PFSK-1 (cell line): ENCODE data around the gene CORO1C.

Experiments
- FOXP2 ChIP-seq: optimal IDR thresholded peaks from 2 replicates; pipeline ENCODE3; 2011; ENCODE audit warnings: borderline replicate concordance, control low read depth, inconsistent platforms; ENCODE audit not compliant: insufficient read depth; ENCODE audit errors: extremely low read length, extremely low read depth
- POLR2AphosphoS5 ChIP-seq: IDR thresholded peaks from 2 replicates; pipeline ENCODE4 v1.6.1; 2012; ENCODE audit warnings: low read depth, mild to moderate bottlenecking, control low read depth, low read length, moderate library complexity
- SIN3A ChIP-seq: IDR thresholded peaks from 2 replicates; pipeline ENCODE4 v1.6.1; 2012; ENCODE audit warnings: mild to moderate bottlenecking, low read length, moderate library complexity, borderline replicate concordance; ENCODE audit not compliant: insufficient read depth
- TAF1 ChIP-seq: IDR thresholded peaks from 2 replicates; pipeline ENCODE4 v1.6.1; 2012; ENCODE audit warnings: low read length, control low read depth, borderline replicate concordance; ENCODE audit not compliant: insufficient read depth
- TF ChIP-seq, protein P1 (sequence below), 2 experiments: IDR thresholded peaks; 2 replicates each; pipeline versions ENCODE4 v1.6.1 to v1.8.0; 2011 to 2012; ENCODE audit warnings: low read depth in 2 of 2, low read length in 2 of 2, control low read depth in 1 of 2, inconsistent platforms in 1 of 2, mild to moderate bottlenecking in 1 of 2, moderate library complexity in 1 of 2; ENCODE audit not compliant: insufficient read depth in 1 of 2

The CORO1C gene

DNA sequence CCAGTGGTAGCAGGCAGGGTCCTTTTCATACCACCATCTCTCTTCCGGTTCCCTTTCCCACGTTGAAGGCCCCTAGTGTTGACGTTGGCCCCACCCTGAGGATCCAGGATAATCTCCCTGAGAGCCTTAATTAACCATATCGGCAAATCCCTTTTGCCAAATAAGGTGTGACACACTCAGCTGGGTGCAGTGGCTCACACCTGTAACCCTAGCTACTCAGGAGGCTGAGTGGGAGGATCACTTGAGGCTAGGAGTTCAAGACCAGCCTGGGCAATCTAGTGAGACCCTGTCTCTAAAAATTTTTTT lies 130.7 kb downstream of the CORO1C start:
- no peak for TF ChIP-seq TAF1
- no peak for TF ChIP-seq FOXP2
- TF ChIP-seq, protein P1, sequence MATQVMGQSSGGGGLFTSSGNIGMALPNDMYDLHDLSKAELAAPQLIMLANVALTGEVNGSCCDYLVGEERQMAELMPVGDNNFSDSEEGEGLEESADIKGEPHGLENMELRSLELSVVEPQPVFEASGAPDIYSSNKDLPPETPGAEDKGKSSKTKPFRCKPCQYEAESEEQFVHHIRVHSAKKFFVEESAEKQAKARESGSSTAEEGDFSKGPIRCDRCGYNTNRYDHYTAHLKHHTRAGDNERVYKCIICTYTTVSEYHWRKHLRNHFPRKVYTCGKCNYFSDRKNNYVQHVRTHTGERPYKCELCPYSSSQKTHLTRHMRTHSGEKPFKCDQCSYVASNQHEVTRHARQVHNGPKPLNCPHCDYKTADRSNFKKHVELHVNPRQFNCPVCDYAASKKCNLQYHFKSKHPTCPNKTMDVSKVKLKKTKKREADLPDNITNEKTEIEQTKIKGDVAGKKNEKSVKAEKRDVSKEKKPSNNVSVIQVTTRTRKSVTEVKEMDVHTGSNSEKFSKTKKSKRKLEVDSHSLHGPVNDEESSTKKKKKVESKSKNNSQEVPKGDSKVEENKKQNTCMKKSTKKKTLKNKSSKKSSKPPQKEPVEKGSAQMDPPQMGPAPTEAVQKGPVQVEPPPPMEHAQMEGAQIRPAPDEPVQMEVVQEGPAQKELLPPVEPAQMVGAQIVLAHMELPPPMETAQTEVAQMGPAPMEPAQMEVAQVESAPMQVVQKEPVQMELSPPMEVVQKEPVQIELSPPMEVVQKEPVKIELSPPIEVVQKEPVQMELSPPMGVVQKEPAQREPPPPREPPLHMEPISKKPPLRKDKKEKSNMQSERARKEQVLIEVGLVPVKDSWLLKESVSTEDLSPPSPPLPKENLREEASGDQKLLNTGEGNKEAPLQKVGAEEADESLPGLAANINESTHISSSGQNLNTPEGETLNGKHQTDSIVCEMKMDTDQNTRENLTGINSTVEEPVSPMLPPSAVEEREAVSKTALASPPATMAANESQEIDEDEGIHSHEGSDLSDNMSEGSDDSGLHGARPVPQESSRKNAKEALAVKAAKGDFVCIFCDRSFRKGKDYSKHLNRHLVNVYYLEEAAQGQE (IDR thresholded peaks at IDR 0.05; ENCODE audit: insufficient read depth in 1 of 2, low read depth in 2 of 2, low read length in 2 of 2): no peak
- TF ChIP-seq POLR2AphosphoS5: no peak
- TF ChIP-seq SIN3A: no peak

DNA sequence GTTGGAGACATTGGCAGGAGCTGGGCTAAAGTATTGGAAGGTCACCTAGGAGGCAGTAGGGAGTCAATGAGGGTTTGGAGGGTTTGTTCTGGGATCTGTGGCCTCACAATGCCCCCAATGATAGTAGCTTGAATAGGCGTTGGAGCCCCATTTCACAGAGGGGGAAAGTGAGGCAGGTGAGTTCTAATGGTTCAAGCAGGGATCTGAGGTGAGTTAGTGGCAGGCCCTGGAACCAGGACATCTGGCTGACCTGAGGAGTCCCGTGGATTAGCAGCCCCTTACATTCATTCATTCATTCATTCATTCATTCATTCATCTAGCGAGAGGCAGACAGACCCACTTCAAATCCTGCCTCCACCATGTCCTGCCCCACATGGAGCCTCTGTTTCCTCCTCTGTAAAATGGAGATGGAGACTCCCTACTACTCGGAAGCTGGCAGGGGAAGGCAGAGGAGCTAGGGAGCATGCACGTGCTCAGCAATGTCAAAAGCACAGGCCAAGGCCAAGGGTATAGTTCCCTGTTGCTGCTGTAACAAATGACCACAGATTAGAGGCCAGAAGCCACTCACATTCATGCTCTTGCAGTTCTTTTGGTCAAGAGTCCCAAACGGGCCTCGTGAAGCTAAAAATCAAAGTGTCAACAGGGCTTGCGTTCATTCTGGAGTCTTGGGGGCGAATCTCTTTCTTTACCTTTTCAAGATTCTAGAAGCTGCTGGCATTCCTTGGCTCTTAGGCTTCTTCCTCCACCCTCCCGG lies 131.2 kb downstream of the CORO1C start:
- TF ChIP-seq TAF1: no peak
- TF ChIP-seq SIN3A: no peak
- TF ChIP-seq POLR2AphosphoS5: no peak
- TF ChIP-seq FOXP2: no peak
- TF ChIP-seq, protein P1 (IDR thresholded peaks at IDR 0.05; ENCODE audit: insufficient read depth in 1 of 2, low read depth in 2 of 2, low read length in 2 of 2): no peak

DNA sequence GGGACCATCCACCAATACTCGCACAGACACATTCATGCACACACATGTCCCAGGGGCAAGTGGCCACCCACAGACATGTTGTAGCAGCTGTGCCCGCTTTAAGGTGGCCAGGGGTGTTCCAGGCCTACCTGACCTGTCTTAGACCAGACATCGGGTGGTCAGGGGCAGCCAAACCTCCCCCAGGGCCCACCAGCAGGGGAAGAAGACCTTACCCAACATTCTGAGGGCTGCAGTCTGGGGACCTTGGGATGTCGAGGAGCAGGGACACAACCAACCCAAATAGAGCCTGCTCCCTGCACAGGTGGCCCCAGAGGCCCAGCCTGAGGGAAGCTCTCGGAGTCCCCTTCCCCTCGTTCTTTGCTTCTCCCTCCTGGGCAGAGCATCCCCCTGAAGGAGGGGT lies 131.8 kb downstream of the CORO1C start:
- TF ChIP-seq POLR2AphosphoS5: no peak
- TF ChIP-seq, protein P1 (IDR thresholded peaks at IDR 0.05; ENCODE audit: insufficient read depth in 1 of 2, low read depth in 2 of 2, low read length in 2 of 2): no peak
- TF ChIP-seq FOXP2: no peak
- no peak for TF ChIP-seq TAF1
- TF ChIP-seq SIN3A: no peak

DNA sequence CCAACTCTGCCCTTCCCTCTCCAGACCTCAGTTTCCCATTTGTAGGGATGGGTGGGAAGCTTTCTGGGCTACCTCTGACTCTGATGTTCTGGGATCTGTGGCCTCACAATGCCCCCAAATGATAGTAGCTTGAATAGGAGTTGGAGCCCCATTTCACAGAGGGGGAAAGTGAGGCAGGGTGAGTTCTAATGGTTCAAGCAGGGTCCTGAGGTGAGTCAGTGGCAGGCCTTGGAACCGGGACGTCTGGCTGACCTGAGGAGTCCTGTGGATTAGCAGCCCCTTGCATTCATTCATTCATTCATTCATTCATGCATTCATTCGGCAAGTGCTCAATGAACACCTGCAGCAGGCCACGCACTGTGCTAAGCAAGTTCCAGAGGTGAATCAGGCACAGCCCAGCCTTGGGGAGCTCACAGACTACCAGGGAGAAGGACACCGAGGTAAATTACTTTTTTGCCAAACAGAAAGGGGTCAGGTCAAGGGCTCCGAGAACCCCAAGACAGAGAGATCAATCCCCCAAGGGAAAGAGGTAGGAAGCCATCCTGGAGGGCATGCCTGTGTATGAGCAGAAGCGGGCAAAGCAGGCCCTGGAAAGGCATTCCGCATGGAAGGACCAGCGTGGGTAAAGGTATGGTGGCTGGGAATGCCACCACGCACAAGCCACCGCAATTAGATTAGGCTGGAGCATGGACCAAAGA lies 132.6 kb downstream of the CORO1C start:
- TF ChIP-seq POLR2AphosphoS5 (no peak), FOXP2 (no peak), TAF1 (no peak), SIN3A (no peak)
- TF ChIP-seq, protein P1 (IDR thresholded peaks at IDR 0.05; ENCODE audit: insufficient read depth in 1 of 2, low read depth in 2 of 2, low read length in 2 of 2): no peak
